GM23338 (cell line): ENCODE results near the gene LSP1. TPM values are rescaled to one million over a fixed set of nuclear protein-coding genes. Genes with fewer than 3 reads are reported as not detected.

Experiments used
- ATAC-seq: fragments of 200-7000 bp; cut with Tn5 transposase; 3 replicates; pipeline ENCODE4 v1.9.1; 2020
- DNase-seq: peaks from one replicate; pipeline ENCODE4 v3.0.0-alpha.2; 2015; ENCODE audit warnings: low spot score
- H2AFZ ChIP-seq: fragments of 200-600 bp; sonication (generic); 2 replicates; pipeline ENCODE4 v1.8.0; 2016; ENCODE audit warnings: antibody characterized with exemption, mild to moderate bottlenecking, moderate library complexity
- H3F3A ChIP-seq: fragments of 200-600 bp; sonication (generic); replicated peaks from 2 replicates; pipeline ENCODE4 v1.8.0; 2017; ENCODE audit warnings: antibody characterized with exemption, mixed run types, low read depth
- H3K27ac ChIP-seq: fragments of 200-600 bp; sonication (generic); 2 replicates; pipeline ENCODE4 v1.6.1; 2016; ENCODE audit warnings: low read depth
- H3K27me3 ChIP-seq: fragments of 200-600 bp; sonication (generic); 2 replicates; pipeline ENCODE4 v1.8.0; 2016; ENCODE audit warnings: mild to moderate bottlenecking, mixed run types, moderate library complexity; ENCODE audit not compliant: insufficient read depth
- H3K36me3 ChIP-seq: fragments of 200-600 bp; sonication (generic); 2 replicates; pipeline ENCODE4 v1.8.0; 2016; ENCODE audit warnings: mild to moderate bottlenecking; ENCODE audit not compliant: insufficient read depth
- H3K4me1 ChIP-seq: fragments of 200-600 bp; sonication (generic); 2 replicates; pipeline ENCODE4 v1.8.0; 2016; ENCODE audit warnings: mild to moderate bottlenecking, moderate library complexity; ENCODE audit not compliant: insufficient read depth
- H3K4me2 ChIP-seq: fragments of 200-600 bp; sonication (generic); 2 replicates; pipeline ENCODE4 v1.7.1; 2017; ENCODE audit warnings: mixed run types
- H3K4me3 ChIP-seq: fragments of 200-600 bp; sonication (generic); 2 replicates; pipeline ENCODE4 v1.6.1; 2016; ENCODE audit warnings: mixed run types
- H3K79me2 ChIP-seq: fragments of 200-600 bp; sonication (generic); replicated peaks from 2 replicates; pipeline ENCODE4 v1.8.0; 2017; ENCODE audit warnings: mild to moderate bottlenecking; ENCODE audit not compliant: insufficient read depth
- H3K9me2 ChIP-seq: fragments of 200-600 bp; sonication (generic); 2 replicates; pipeline ENCODE4 v1.8.0; 2017; ENCODE audit not compliant: insufficient read depth
- H4K20me1 ChIP-seq: fragments of 200-600 bp; sonication (generic); replicated peaks from 2 replicates; pipeline ENCODE4 v1.8.0; 2017; ENCODE audit warnings: mild to moderate bottlenecking; ENCODE audit not compliant: insufficient read depth
- H3K27ac Mint-ChIP-seq: 2 replicates; pipeline ENCODE4 v1.8.0; 2020; ENCODE audit warnings: inconsistent platforms, mild to moderate bottlenecking, moderate library complexity, mixed read lengths
- H3K27me3 Mint-ChIP-seq: 3 replicates; pipeline ENCODE4 v1.8.0; 2022; ENCODE audit warnings: low read depth, mild to moderate bottlenecking, moderate library complexity, mixed read lengths, inconsistent platforms; ENCODE audit not compliant: insufficient read depth, poor library complexity
- H3K36me3 Mint-ChIP-seq: 3 replicates; pipeline ENCODE4 v1.8.0; 2021; ENCODE audit warnings: low read depth, mild to moderate bottlenecking, inconsistent platforms, moderate library complexity, mixed read lengths
- H3K4me1 Mint-ChIP-seq: 3 replicates; pipeline ENCODE4 v1.8.0; 2020; ENCODE audit warnings: mild to moderate bottlenecking, inconsistent platforms, mixed read lengths
- H3K4me3 Mint-ChIP-seq: 3 replicates; pipeline ENCODE4 v1.8.0; 2021; ENCODE audit warnings: moderate library complexity, mild to moderate bottlenecking, inconsistent platforms, mixed read lengths
- H3K9me3 Mint-ChIP-seq: 3 replicates; pipeline ENCODE4 v1.8.0; 2020; ENCODE audit warnings: moderate library complexity, mild to moderate bottlenecking, inconsistent platforms, mixed read lengths
- CREB1 ChIP-seq: fragments of 250-450 bp; sonication (Bioruptor Pico); IDR thresholded peaks from 2 replicates; pipeline ENCODE4 v1.5.0; 2020; ENCODE audit warnings: low read depth, mild to moderate bottlenecking, moderate library complexity
- CTCF ChIP-seq, 2 experiments: fragments of 200-600 bp in 1 of 2; sonication (generic) in 1 of 2; conservative IDR thresholded peaks; 2 replicates each; pipeline versions ENCODE4 v1.5.1 to v1.6.1; 2016 to 2017; ENCODE audit warnings: antibody characterized with exemption in 2 of 2, low read depth in 2 of 2, mild to moderate bottlenecking in 2 of 2, moderate library complexity in 1 of 2
- ETS1 ChIP-seq: IDR thresholded peaks from 2 replicates; pipeline ENCODE4 v1.6.1; 2016; ENCODE audit warnings: antibody characterized with exemption
- EZH2 ChIP-seq: fragments of 200-600 bp; sonication (generic); IDR thresholded peaks from one replicate; pipeline ENCODE4 v1.8.0; 2017; ENCODE audit warnings: antibody characterized with exemption, mild to moderate bottlenecking, low read depth; ENCODE audit not compliant: unreplicated experiment
- EZH2phosphoT487 ChIP-seq: fragments of 200-600 bp; sonication (generic); IDR thresholded peaks from one replicate; pipeline ENCODE4 v1.8.1; 2018; ENCODE audit warnings: antibody characterized with exemption; ENCODE audit not compliant: unreplicated experiment
- JUNB ChIP-seq: IDR thresholded peaks from one replicate; pipeline ENCODE4 v1.6.1; 2016; ENCODE audit warnings: antibody characterized with exemption; ENCODE audit not compliant: unreplicated experiment
- NANOG ChIP-seq: IDR thresholded peaks from 2 replicates; pipeline ENCODE4 v1.6.1; 2016; ENCODE audit warnings: antibody characterized with exemption, borderline replicate concordance
- POLR2AphosphoS5 ChIP-seq: IDR thresholded peaks from 2 replicates; pipeline ENCODE4 v1.6.1; 2016; ENCODE audit warnings: antibody characterized with exemption, low read depth
- REST ChIP-seq: IDR thresholded peaks from one replicate; pipeline ENCODE4 v1.6.1; 2018; ENCODE audit warnings: antibody characterized with exemption; ENCODE audit not compliant: unreplicated experiment
- STAT1 ChIP-seq: IDR thresholded peaks from one replicate; pipeline ENCODE4 v1.6.1; 2016; ENCODE audit warnings: antibody characterized with exemption; ENCODE audit not compliant: unreplicated experiment
- ZNF114 ChIP-seq: fragments of 250-450 bp; sonication (Bioruptor Pico); IDR thresholded peaks from 2 replicates; pipeline ENCODE4 v1.5.0; 2020; ENCODE audit warnings: mild to moderate bottlenecking, moderate library complexity
- ZNF331 ChIP-seq: fragments of 250-450 bp; sonication (Bioruptor Pico); IDR thresholded peaks from 2 replicates; pipeline ENCODE4 v1.5.0; 2020; ENCODE audit warnings: low read depth, mild to moderate bottlenecking, moderate library complexity
- ZNF462 ChIP-seq: fragments of 250-450 bp; sonication (Bioruptor Pico); IDR thresholded peaks from 2 replicates; pipeline ENCODE4 v1.5.0; 2020; ENCODE audit warnings: mild to moderate bottlenecking, moderate library complexity
- polyA plus RNA-seq: library from polyadenylated mRNA; unstranded; fragments of >200 nt; fragmentation: Nextera tagmentation; extraction: Ambion mirVana; gene quantifications from 2 replicates; pipeline ENCODE4 v1.2.1, GENCODE V29; 2016
- total RNA-seq: library from RNA; depleted of rRNA; stranded (reverse); fragments of >200 nt; shearing (Covaris generic); gene quantifications from 2 replicates; pipeline ENCODE4 v1.2.3, GENCODE V29; 2014

The LSP1 gene
- total and polyA plus RNA-seq, 2 experiments from 2014 or later = 0.84 TPM; not detected in 1

GRCh38 chr11:1827095-1827813 is 25.6 kb upstream of the LSP1 start:
- ATAC-seq (no peak), DNase-seq (no peak)
- Histone ChIP-seq H3K27ac (no peak overlapping the region), H3K4me3 (no peak overlapping the region), H2AFZ (no peak overlapping the region), H3K9me2 (no peaks in the 10 kb centered on the region), H3K27me3 (no peaks in the 10 kb centered on the region), H3K36me3 (no peaks in the 10 kb centered on the region), H3K4me1 (no peaks in the 10 kb centered on the region), H3K4me2 (no peak overlapping the region), H4K20me1 (no peaks in the 10 kb centered on the region), H3K79me2 (no peaks in the 10 kb centered on the region), H3F3A (no peaks in the 10 kb centered on the region)
- no peak for TF ChIP-seq POLR2AphosphoS5
- no peak for TF ChIP-seq JUNB
- TF ChIP-seq ZNF331 (CRISPR knock-in tag) = no peak
- no peak for TF ChIP-seq CREB1 (CRISPR knock-in tag)
- no peak for TF ChIP-seq STAT1
- no peak for TF ChIP-seq NANOG
- no peak for TF ChIP-seq EZH2phosphoT487
- no peak for TF ChIP-seq REST
- no peak for TF ChIP-seq CTCF (conservative IDR thresholded peaks at IDR 0.05; ENCODE audit: low read depth in 2 of 2)
- TF ChIP-seq EZH2 = no peak
- no peak for TF ChIP-seq ETS1
- no peak for TF ChIP-seq ZNF462
- no peak for TF ChIP-seq ZNF114
- Mint-ChIP-seq H3K9me3 (no peaks in the 10 kb centered on the region), H3K27me3 (peaks cover 15% of the 10 kb centered on the region), H3K4me1 (peaks cover 4% of the 10 kb centered on the region; the same call in 1 of the 3 replicates), H3K36me3 (no peaks in the 10 kb centered on the region), H3K27ac (no peak overlapping the region), H3K4me3 (no peak overlapping the region)
